NCI-H526 (cell line): ENCODE data around the gene DCAF17.
"Not testable (repeated sequence)": the region's sequence is repeated elsewhere in the genome, so short reads cannot be mapped to it uniquely, and the experiment has no call there.

Experiments
- DNase-seq, 2 experiments: peaks; one replicate each; lab custom pipeline; 2025; lab: John Stamatoyannopoulos, UW

The DCAF17 gene

DNA sequence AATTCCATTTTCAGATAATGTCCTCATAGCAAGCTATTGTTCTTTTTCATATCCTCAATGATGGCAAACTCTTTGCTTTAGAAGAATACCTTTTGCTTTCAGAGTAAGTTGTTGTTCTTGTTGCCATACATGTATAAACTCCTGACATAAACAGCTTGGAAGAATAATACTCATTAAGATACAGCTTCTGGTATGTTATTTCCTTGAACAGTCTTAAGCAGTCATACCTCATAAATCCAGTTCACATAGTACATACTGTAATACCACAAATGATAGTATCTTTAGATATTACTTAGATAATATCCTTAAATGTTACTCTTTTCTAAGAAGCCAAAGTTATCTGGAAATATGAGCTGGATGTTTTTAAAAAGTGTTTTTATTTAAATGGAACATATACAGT, 23.4 kb upstream of the DCAF17 start:
- no peak for DNase-seq

GRCh38 chr2:171411214-171411613, 22.8 kb upstream of the DCAF17 start:
- no peak for DNase-seq

- DNase-seq: no peak
Measured at GRCh38 chr2:171411791-171412483, 22.1 kb upstream of the DCAF17 start.

DNA sequence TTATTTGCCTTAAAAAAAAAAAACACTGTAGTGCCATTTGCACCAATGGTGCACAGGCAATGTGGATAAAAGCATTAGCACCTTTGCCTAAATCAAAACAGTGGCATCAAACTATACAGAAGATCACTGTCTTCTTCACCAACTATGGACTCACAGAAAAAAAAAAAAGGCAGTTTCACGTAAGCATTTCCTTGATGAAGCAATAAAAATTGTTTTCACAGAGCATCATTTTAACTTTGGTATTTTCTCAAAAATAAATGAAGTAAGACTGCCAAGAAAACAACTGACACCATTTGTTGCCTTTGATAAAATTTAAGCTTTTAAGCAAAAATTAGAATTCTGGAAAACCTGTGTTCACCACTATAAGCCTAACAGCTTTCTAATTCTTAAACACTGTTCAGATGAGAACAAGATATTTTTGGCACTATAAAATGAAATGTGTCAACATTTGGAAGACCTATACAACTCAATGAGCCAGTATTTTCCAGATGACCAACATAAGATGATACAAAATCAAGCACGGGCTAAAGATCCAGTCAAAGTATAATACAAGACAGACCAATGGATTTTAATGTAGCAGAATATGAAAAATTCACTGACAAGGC, 21.4 kb upstream of the DCAF17 start:
- no peak for DNase-seq

DNA sequence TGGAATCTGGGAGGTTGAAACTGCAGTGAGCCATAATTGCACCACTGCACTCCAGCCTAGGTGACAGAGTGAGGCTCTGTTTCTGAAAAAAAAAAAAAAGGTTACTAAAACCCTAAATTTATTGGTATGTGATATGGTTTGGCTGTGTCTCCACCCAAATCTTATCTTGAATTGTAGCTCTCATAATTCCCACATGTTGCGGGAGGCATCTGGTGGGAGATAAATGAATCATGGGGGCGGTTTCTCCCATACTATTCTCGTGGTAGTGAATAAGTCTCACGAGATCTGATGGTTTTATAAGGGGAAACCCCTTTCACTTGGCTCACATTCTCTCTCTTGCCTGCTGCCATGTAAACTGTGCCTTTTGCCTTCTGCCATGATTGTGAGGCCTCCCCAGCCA, 19.4 kb upstream of the DCAF17 start:
- DNase-seq: not testable (repeated sequence)

- peak; percentile 95 to 98 for DNase-seq
Measured at GRCh38 chr2:171416009-171416926, 17.8 kb upstream of the DCAF17 start.

DNA sequence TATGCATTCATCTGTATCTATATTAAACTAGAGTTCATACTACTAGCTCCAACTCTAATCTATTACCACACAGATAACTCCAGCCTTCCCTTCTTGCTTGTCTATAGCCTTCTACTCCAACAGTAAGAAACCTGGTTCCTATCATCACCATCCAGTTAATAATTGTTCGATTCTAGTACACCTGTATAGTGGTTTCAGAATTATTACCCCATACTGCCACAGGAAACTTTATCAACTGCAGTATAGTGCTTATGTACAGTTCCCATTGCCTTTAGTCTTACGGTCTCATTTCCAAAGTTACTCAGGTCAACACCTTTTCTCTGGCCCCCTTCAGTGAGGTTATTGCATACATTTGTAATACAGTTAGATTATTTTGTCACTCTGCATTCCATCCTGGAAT, 14.7 kb upstream of the DCAF17 start:
- no peak for DNase-seq

GRCh38 chr2:171420728-171421563, 13.1 kb upstream of the DCAF17 start:
- DNase-seq: no peak

GRCh38 chr2:171422710-171423495, 11.1 kb upstream of the DCAF17 start:
- DNase-seq: not testable (repeated sequence)

- no peak for DNase-seq
Measured at GRCh38 chr2:171430516-171431410, 3.3 kb upstream of the DCAF17 start.

- no peak for DNase-seq
Measured at GRCh38 chr2:171431677-171432167, 2.3 kb upstream of the DCAF17 start.

- DNase-seq: no peak
Measured at GRCh38 chr2:171432206-171432968, 1.6 kb upstream of the DCAF17 start.

- DNase-seq: peak; percentile 82 to 86
Measured at GRCh38 chr2:171432969-171433762, 860 bp upstream of the DCAF17 start.

DNA sequence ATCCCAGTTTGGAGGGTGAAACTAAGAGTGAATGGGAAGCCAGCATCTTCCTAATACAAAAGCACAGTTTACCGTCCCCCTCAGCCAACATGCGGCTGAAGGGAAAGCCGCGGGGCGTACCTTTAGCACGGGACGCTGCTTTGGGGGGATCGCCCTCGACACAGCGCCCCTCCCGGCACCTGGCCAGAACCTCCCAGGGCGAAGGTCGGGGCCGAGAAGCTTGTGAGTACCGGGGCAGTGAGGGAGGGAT, 338 bp upstream of the DCAF17 start, which contains the start of gene METTL8:
Gene METTL8 (minus strand): TSS at position 228 of the 250 bp plus-strand sequence. CDS start 41,805 bp downstream, outside the sequence.
- DNase-seq: no peak

DNA sequence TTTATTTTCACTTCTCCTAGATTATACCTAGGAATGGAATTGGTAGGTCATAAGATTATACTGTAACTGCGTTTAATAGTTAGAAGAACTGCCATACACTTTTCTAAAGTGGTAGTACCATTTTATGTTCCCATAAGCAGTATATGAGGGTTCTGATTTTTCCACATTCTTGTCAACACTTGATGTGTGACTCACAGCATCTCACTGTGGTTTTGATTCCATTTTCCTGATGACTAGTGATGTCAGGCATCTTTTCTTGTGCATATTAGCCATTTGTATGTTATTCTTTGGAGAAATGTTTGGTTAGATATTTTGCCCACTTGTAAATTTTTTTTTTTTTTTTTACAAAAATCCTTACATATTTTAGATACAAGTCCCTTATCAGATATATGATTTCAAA, 2.3 kb downstream of the DCAF17 start:
- no peak for DNase-seq

DNA sequence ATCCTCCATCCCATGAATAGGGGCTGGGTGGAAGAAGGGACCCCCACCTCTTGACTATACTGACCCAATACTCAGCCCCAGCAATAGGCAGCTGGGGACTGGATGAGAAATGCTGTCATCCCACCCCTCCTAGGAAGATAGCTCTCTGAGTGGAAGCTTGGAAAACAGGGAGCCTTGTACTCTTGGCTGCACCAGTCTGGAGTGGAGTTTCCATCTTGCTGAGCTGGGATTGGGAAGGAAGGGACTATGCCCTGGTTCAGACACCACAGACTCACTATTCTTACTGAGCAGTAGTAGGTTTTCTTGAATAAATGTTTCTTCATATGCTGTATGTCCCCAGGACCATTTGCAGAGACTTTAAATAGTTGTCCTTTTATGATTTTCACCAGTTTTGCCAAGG, 7.4 kb downstream of the DCAF17 start:
- DNase-seq: no peak

- DNase-seq: peak in 1 of 2 experiments; percentile 12
Measured at GRCh38 chr2:171447675-171448074, 13.6 kb downstream of the DCAF17 start.

DNA sequence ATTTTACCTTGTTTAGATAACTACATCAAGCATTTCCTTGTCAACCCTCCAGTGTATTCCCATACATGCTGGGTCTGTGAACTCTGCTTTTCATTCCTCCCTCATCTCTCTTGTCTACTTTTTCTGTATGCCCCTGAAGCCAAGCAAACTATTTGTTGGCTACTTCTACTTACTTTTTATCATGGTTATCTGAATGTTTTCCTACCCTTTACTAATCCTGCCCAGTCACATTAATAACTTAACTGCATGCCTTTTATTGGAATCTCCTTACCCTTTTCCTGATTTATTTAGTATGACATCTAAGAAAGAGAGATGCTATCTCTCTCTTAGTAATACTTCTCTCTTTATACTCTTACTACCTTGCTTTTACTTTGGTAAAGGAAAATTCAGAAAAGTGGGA, 17.0 kb downstream of the DCAF17 start:
- no peak for DNase-seq
